Muscle of leg (tissue), 11 donors: Measurements from ENCODE around the gene CDKN2AIPNL. TPM values are rescaled to one million over a fixed set of nuclear protein-coding genes. Genes with fewer than 3 reads are reported as not detected.
A peak's percentile ranks its signal among the peaks of the same experiment; 100 is the strongest.
"Not testable (repeated sequence)": the region's sequence is repeated elsewhere in the genome, so short reads cannot be mapped to it uniquely, and the experiment has no call there.

Experiments used
- DNase-seq: peaks from one replicate; pipeline ENCODE4 v3.0.0; 2013
- H3K27ac ChIP-seq: one replicate; pipeline ENCODE4 v1.5.1; 2013; ENCODE audit warnings: mild to moderate bottlenecking, low read length, control low read depth
- H3K27me3 ChIP-seq: one replicate; pipeline ENCODE4 v1.6.1; 2013; ENCODE audit warnings: low read length; ENCODE audit not compliant: control insufficient read depth, insufficient read depth
- H3K36me3 ChIP-seq: one replicate; pipeline ENCODE4 v1.6.1; 2013; ENCODE audit warnings: low read length; ENCODE audit not compliant: control insufficient read depth, insufficient read depth
- H3K4me1 ChIP-seq: one replicate; pipeline ENCODE4 v1.6.1; 2013; ENCODE audit warnings: low read length; ENCODE audit not compliant: control insufficient read depth, insufficient read depth
- H3K4me3 ChIP-seq: one replicate; pipeline ENCODE4 v1.5.1; 2013; ENCODE audit warnings: low read length, control low read depth
- H3K9me3 ChIP-seq: replicated peaks from 2 replicates; pipeline ENCODE4 v1.6.1; 2013; ENCODE audit warnings: low read depth, low read length; ENCODE audit not compliant: control insufficient read depth
- WGBS: methylation state at CpG from one replicate; pipeline ENCODE4 v1.1.5; 2013; ENCODE audit warnings: missing lambda C conversion rate; ENCODE audit not compliant: insufficient coverage; 5-methylcytosine and 5-hydroxymethylcytosine counted together
- polyA plus RNA-seq, 8 donors: library from polyadenylated mRNA; unstranded; fragments of 120-200 nt; gene quantifications; one replicate each; pipeline versions ENCODE4 v1.2.1 to v1.2.3, GENCODE V29; 2013; ENCODE audit warnings: inconsistent platforms in 1 of 8, low replicate concordance in 1 of 8; ENCODE audit not compliant: insufficient read length in 8 of 8, insufficient read depth in 1 of 8
- total RNA-seq: library from RNA; stranded (reverse); fragments of 120-200 nt; gene quantifications from one replicate; pipeline ENCODE4 v1.2.4, GENCODE V29; 2013

The CDKN2AIPNL gene
- total and polyA plus RNA-seq, 9 donors: 26.3 to 32.1 (median 27.8) TPM

GRCh38 chr5:134430001-134430569, 18.4 kb upstream of the CDKN2AIPNL start:
- Histone ChIP-seq H3K27ac (no peak overlapping the region), H3K9me3 (no peaks in the 10 kb centered on the region), H3K27me3 (peaks cover 17% of the 10 kb centered on the region), H3K36me3 (no peaks in the 10 kb centered on the region), H3K4me3 (no peak overlapping the region), H3K4me1 (no peaks in the 10 kb centered on the region)
- DNase-seq: no peak
- WGBS: no CpG with 5 or more reads among the region's 5 CpGs

DNA sequence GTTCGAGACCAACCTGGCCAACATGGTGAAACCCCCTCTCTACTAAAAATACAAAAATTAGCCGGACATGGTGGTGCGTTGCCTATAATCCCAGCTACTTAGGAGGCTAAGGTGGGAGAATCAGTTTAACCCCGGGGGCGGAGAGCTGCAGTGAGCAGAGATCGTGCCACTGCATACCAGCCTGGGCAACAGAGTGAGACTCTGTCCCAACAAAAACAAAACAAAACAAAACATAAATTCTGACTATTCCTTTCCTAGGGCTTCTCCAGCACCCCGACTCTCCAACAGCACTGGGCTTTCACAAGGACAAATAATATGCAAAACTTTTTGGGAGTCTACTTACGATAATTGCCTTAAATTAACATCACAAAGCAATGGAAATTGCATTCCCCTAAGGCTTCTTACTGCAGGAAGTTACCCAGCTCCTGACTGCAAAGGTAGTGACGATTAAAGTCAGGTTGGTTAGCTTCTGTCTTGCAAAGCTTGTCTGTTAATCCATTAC, 15.9 kb upstream of the CDKN2AIPNL start:
- peaks cover 15% of the 10 kb centered on the region for H3K27me3 ChIP-seq
- H3K9me3 ChIP-seq: no peaks in the 10 kb centered on the region
- H3K4me1 ChIP-seq: no peaks in the 10 kb centered on the region
- H3K27ac ChIP-seq: no peak overlapping the region
- H3K4me3 ChIP-seq: no peak overlapping the region
- 47% methylated on average over 2 of the region's 9 CpGs for WGBS
- H3K36me3 ChIP-seq: no peaks in the 10 kb centered on the region
- DNase-seq: no peak

DNA sequence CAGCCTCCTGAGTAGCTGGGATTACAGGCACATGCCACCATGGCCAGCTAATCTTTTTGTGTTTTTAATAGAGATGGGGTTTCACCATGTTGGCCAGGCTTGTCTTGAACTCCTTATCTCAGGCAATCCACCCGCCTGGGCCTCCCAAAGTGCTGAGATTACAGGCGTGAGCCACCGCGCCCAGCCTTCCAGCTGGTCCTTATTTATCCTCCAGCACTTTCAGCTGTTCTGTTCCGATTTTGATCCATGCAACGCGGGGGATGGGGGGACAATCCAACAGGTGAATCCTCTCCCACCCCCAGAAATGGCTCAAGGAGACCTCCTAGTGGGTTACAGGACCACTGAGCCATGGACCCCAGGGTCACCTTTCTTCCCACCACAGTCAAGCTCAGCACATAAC, 14.7 kb upstream of the CDKN2AIPNL start:
- H3K36me3 ChIP-seq: no peaks in the 10 kb centered on the region
- H3K9me3 ChIP-seq: no peaks in the 10 kb centered on the region
- DNase-seq: no peak
- WGBS: 60% methylated on average over 2 of the region's 7 CpGs
- H3K4me1 ChIP-seq: no peaks in the 10 kb centered on the region
- no peak overlapping the region for H3K27ac ChIP-seq
- peaks cover 13% of the 10 kb centered on the region for H3K27me3 ChIP-seq
- no peak overlapping the region for H3K4me3 ChIP-seq

DNA sequence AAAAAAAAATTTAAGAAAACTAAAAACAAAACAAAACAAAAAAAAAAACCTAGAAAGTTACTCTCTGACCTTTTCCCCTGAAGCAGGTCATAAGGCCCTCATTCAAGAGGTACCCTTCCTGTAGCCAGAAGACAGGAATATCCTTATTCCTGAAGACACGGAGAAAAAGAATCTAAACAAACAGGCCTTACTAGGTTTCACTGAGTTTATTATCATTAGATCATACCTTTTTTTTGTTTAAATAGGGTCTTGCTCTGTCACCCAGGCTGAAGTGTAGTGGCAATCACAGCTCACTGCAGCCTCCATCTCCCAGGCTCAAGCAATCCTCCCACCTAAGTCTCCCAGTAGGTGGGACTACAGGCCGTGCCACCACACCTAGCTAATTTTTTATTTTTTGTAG, 11.7 kb upstream of the CDKN2AIPNL start:
- peaks cover 4% of the 10 kb centered on the region for H3K9me3 ChIP-seq
- WGBS: 100% methylated on average over 1 of the region's 2 CpGs

DNA sequence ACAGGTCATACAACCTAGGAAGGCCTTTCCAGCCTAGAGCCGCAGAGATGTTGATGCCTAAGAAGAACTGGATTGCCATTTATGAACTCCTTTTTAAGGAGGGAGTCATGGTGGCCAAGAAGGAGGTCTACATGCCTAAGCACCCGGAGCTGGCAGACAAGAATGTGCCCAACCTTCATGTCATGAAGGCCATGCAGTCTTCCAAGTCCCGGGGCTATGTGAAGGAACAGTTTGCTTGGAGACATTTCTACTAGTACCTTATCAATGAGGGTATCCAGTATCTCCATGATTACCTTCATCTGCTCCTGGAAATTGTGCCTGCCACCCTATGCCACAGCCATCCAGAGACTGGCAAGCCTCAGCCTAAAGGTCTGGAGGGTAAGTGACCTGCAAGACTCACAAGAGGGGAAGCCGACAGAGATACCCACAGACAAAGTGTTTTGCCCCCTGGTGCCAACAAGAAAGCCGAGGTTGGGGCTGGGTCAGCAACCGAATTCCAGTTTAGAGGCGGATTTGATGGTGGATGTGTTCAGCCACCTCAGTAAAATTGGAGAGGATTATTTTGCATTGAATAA, 11.2 kb upstream of the CDKN2AIPNL start:
- Histone ChIP-seq H3K4me3 (no peak overlapping the region), H3K27ac (no peak overlapping the region), H3K36me3 (no peaks in the 10 kb centered on the region), H3K4me1 (no peaks in the 10 kb centered on the region), H3K27me3 (peaks cover 9% of the 10 kb centered on the region), H3K9me3 (peaks cover 4% of the 10 kb centered on the region)
- DNase-seq: no peak
- 83% methylated on average over 1 of the region's 7 CpGs for WGBS

More for the DNA sequence above, 11.7 kb upstream of the CDKN2AIPNL start:
- Histone ChIP-seq H3K4me3 (no peak overlapping the region), H3K4me1 (no peaks in the 10 kb centered on the region), H3K36me3 (no peaks in the 10 kb centered on the region), H3K27ac (no peak overlapping the region), H3K27me3 (peaks cover 9% of the 10 kb centered on the region)
- DNase-seq: no peak

- not testable (repeated sequence) for H3K36me3 ChIP-seq, H3K4me3 ChIP-seq, H3K27me3 ChIP-seq, H3K27ac ChIP-seq, H3K9me3 ChIP-seq, DNase-seq, H3K4me1 ChIP-seq
- 80% methylated on average over 1 of the region's 4 CpGs for WGBS
Measured at GRCh38 chr5:134421038-134421437, 9.4 kb upstream of the CDKN2AIPNL start.

DNA sequence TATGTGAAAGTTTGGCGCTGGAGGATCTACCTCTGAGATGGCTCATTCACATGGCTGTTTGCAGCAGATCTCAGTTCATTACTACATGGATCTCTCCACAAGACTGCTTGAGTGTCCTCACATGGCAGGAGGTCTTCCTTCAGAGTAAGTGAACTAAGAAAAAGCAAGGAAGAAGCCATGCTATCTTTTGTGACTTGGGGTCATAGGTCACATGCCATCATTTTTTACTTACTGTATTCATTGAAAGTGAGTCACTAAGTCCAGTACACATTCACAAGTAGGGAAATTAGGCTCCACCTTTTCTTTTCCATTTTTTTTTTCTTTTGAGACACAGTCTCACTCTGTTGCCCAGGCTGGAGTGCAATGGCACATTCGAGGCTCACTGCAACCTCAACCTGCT, 8.7 kb upstream of the CDKN2AIPNL start:
- H3K4me3 ChIP-seq: no peak overlapping the region
- H3K27me3 ChIP-seq: no peaks in the 10 kb centered on the region
- H3K4me1 ChIP-seq: no peaks in the 10 kb centered on the region
- H3K27ac ChIP-seq: no peak overlapping the region
- DNase-seq: no peak
- no peaks in the 10 kb centered on the region for H3K36me3 ChIP-seq
- H3K9me3 ChIP-seq: peaks cover 4% of the 10 kb centered on the region
- WGBS: 64% methylated on average over 1 of the region's 2 CpGs

GRCh38 chr5:134418958-134419357, 7.3 kb upstream of the CDKN2AIPNL start:
- DNase-seq: no peak
- no CpG with 5 or more reads among the region's 3 CpGs for WGBS
- H3K9me3 ChIP-seq: peaks cover 4% of the 10 kb centered on the region

DNA sequence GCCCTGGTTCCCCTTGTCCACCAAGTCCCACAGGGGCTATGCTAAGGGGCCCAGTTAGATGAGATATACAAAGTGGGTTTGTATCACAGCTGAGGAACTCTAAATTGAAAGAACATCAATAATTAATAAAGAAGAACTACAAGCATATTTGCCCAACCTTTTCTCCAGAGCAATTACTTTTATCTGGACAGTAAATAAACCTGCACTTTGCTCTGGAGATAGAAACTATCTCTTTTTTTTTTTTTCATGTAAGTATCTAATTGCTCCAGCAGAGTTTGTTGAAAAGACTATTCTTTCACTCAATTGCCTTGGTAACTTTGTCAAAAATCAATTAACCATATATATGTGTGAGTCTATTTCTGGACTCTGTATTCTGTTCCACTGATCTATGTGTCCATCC, 6.0 kb upstream of the CDKN2AIPNL start:
- peaks cover 4% of the 10 kb centered on the region for H3K9me3 ChIP-seq
- no peaks in the 10 kb centered on the region for H3K36me3 ChIP-seq
- H3K27me3 ChIP-seq: no peaks in the 10 kb centered on the region
- no peak for DNase-seq
- H3K4me1 ChIP-seq: no peaks in the 10 kb centered on the region
- no peak overlapping the region for H3K4me3 ChIP-seq
- H3K27ac ChIP-seq: no peak overlapping the region

More at GRCh38 chr5:134418958-134419357, 7.3 kb upstream of the CDKN2AIPNL start:
- no peak overlapping the region for H3K27ac ChIP-seq
- H3K36me3 ChIP-seq: no peaks in the 10 kb centered on the region
- no peaks in the 10 kb centered on the region for H3K27me3 ChIP-seq
- no peak overlapping the region for H3K4me3 ChIP-seq
- H3K4me1 ChIP-seq: no peaks in the 10 kb centered on the region

- no peak for DNase-seq
- Histone ChIP-seq H3K9me3 (no peaks in the 10 kb centered on the region), H3K4me3 (no peak overlapping the region), H3K27me3 (no peaks in the 10 kb centered on the region), H3K27ac (no peak overlapping the region), H3K4me1 (peaks cover 12% of the 10 kb centered on the region), H3K36me3 (peaks cover 4% of the 10 kb centered on the region)
- no CpG with 5 or more reads among the region's 2 CpGs for WGBS
Measured at GRCh38 chr5:134413046-134413445, 1.4 kb upstream of the CDKN2AIPNL start.

- 0% methylated on average over 5 of the region's 9 CpGs for WGBS
- H3K27ac ChIP-seq: peak overlapping the region; percentile 15
- no peaks in the 10 kb centered on the region for H3K27me3 ChIP-seq
- DNase-seq: no peak
- H3K9me3 ChIP-seq: no peaks in the 10 kb centered on the region
- peak overlapping the region; percentile 78 for H3K4me3 ChIP-seq
- peaks cover 6% of the 10 kb centered on the region for H3K36me3 ChIP-seq
- H3K4me1 ChIP-seq: peaks cover 12% of the 10 kb centered on the region
Measured at GRCh38 chr5:134411228-134411545, 494 bp downstream of the CDKN2AIPNL start.
